GM12891 (cell line): ENCODE measurements around the gene VPS51.

Source experiments
- PAX5 ChIP-seq: IDR thresholded peaks from 2 replicates; pipeline ENCODE4 v1.6.1; 2011; ENCODE audit warnings: low read length, moderate library complexity, mild to moderate bottlenecking; ENCODE audit not compliant: insufficient read depth, severe bottlenecking
- POLR2A ChIP-seq: IDR thresholded peaks from 2 replicates; pipeline ENCODE4 v1.6.1; 2011; ENCODE audit warnings: low read depth, low read length, control low read depth
- POLR2AphosphoS5 ChIP-seq: IDR thresholded peaks from 2 replicates; pipeline ENCODE4 v1.6.1; 2011; ENCODE audit warnings: low read depth, low read length, control low read depth
- POU2F2 ChIP-seq: IDR thresholded peaks from 2 replicates; pipeline ENCODE4 v1.6.1; 2011; ENCODE audit warnings: low read depth, mild to moderate bottlenecking, control low read depth, low read length, moderate library complexity
- SPI1 ChIP-seq: IDR thresholded peaks from 2 replicates; pipeline ENCODE4 v1.6.1; 2011; ENCODE audit warnings: low read depth, low read length, control low read depth
- TAF1 ChIP-seq: IDR thresholded peaks from 2 replicates; pipeline ENCODE4 v1.6.1; 2011; ENCODE audit warnings: low read depth, low read length, control low read depth

- TF ChIP-seq POLR2AphosphoS5 (peak; percentile 51; the same call in 1 of the 2 replicates), TAF1 (no peak), POLR2A (no peak; the same call in 1 of the 2 replicates), PAX5 (no peak), SPI1 (no peak), POU2F2 (no peak)
Observed at GRCh38 chr11:65126624-65127274, 30.7 kb downstream of the VPS51 start.
